Type B pancreatic cell (in vitro differentiated cells): Measurements from ENCODE around the gene ANKRD39. TPM values are rescaled to one million over a fixed set of nuclear protein-coding genes. Genes with fewer than 3 reads are reported as not detected.
A peak's percentile ranks its signal among the peaks of the same experiment; 100 is the strongest.

Experiments used
- DNase-seq: peaks from one replicate; pipeline ENCODE4 v3.0.0; 2021; ENCODE audit warnings: mixed read lengths; ENCODE audit not compliant: unreplicated experiment; ENCODE audit errors: extremely low spot score
- H3K27ac Mint-ChIP-seq: 2 replicates; pipeline ENCODE4 v1.8.0; 2021; ENCODE audit warnings: mild to moderate bottlenecking, mixed read lengths
- H3K27me3 Mint-ChIP-seq: 2 replicates; pipeline ENCODE4 v1.8.0; 2021; ENCODE audit warnings: mixed read lengths
- H3K36me3 Mint-ChIP-seq: 2 replicates; pipeline ENCODE4 v1.8.0; 2021; ENCODE audit warnings: mixed read lengths
- H3K4me1 Mint-ChIP-seq: one replicate; pipeline ENCODE4 v1.8.0; 2021; ENCODE audit warnings: mixed read lengths; ENCODE audit not compliant: unreplicated experiment
- H3K4me3 Mint-ChIP-seq: 2 replicates; pipeline ENCODE4 v1.8.0; 2021; ENCODE audit warnings: mild to moderate bottlenecking, mixed read lengths
- H3K9me3 Mint-ChIP-seq: 2 replicates; pipeline ENCODE4 v1.8.0; 2021; ENCODE audit warnings: mixed read lengths
- CTCF ChIP-seq: fragments of 200-600 bp; sonication (generic); conservative IDR thresholded peaks from 2 replicates; pipeline ENCODE4 v1.5.0; 2021; ENCODE audit warnings: antibody characterized with exemption, mild to moderate bottlenecking
- total RNA-seq: library from RNA; stranded (reverse); gene quantifications from 2 replicates; pipeline ENCODE4 v1.2.1, GENCODE V29; 2021; ENCODE audit warnings: low replicate concordance

Gene ANKRD39
- total RNA-seq, 1 donor from 2014 or later, result 16.6 TPM

DNA sequence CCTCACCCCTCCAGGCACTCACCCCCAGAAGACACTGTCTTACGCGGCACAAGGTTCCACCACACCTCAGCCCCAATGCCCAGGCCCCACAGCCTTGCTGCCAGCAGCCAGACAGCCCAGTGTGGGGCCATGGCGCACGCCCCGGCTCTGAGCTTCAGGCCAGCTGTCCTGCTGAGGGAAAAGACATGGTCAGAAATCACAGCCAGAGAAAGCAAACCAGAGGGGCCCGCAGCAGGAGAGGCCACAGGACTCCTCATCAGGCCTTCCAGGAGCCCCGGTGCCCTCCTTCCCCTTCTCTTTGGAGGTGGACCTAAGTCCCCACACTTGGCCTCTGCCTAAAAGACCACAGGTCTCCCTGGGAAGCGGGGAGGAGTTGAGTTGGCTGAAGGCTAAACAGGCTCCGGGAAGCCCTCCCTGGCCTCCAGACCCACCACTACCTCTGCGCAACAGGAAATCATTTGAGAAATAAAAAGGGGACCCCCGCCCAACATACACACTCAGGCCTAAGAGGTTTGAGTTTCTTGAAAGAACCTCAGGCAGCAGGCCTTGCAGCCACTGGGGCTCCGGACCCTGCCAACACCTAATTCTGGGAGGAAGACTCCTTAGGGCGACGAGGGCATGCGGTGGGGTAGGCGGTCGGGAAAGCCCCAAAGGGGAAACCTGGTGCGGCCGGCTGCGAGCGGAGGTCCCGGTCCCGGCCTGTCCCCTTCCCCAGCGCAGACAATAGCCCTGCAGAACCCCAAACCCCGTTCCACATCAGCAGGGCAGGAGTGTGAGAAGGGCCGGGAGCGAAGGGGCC is 10.1 kb upstream of the ANKRD39 start:
- Mint-ChIP-seq H3K4me3 (peak overlapping the region; percentile 91), H3K27me3 (no peaks in the 10 kb centered on the region), H3K9me3 (no peaks in the 10 kb centered on the region), H3K4me1 (peaks cover 18% of the 10 kb centered on the region), H3K27ac (peak overlapping the region; percentile 90), H3K36me3 (peaks cover 8% of the 10 kb centered on the region)
- DNase-seq, result no peak
- TF ChIP-seq CTCF, result no peak

DNA sequence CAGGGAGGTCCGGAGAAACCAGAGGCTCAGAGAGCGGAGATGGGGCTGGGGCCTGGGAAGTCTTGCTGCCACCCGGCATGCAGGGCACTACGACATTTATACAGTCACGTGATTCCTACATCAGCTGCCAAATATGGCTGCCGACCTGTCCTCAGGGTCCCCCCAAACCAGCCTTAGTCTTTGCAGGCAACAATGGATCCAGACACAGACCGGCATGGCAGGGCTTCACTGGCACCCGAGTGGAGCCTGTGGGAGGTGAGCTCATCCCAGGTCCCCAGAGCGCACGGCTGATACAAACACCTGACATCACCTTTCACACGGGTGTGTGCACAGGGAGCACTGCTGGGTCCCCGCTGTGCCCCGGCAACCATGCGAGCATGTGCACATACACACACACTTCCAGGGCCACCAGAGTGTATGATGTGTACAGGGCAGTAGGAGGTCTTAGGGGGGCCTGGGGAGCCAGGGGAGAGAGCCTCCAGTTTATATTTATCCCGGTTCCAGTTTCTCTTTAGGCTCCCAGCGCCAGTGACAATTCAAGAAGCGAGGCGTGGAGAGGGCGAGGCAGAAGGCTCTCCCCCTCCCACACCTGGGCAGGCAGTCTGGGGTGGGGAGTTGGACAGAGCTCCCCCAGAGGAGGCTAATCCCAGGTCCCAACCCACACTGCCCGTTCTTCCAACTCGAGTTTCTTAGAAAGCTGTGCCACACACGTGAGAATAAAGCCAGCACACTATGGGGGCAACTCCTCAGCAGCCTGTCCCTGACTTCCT is 9.4 kb upstream of the ANKRD39 start:
- DNase-seq, result no peak
- H3K27me3 Mint-ChIP-seq, result no peaks in the 10 kb centered on the region
- H3K4me1 Mint-ChIP-seq, result peaks cover 18% of the 10 kb centered on the region
- H3K4me3 Mint-ChIP-seq, result peak overlapping the region; percentile 91
- no peak for TF ChIP-seq CTCF
- no peaks in the 10 kb centered on the region for H3K9me3 Mint-ChIP-seq
- peak overlapping the region; percentile 90 for H3K27ac Mint-ChIP-seq
- H3K36me3 Mint-ChIP-seq, result peaks cover 10% of the 10 kb centered on the region

GRCh38 chr2:96866586-96866985 is 8.8 kb upstream of the ANKRD39 start:
- no peak for DNase-seq
- Mint-ChIP-seq H3K27me3 (no peaks in the 10 kb centered on the region), H3K4me1 (peaks cover 18% of the 10 kb centered on the region), H3K36me3 (peaks cover 13% of the 10 kb centered on the region), H3K4me3 (peak overlapping the region; percentile 78), H3K9me3 (no peaks in the 10 kb centered on the region), H3K27ac (no peak overlapping the region)
- no peak for TF ChIP-seq CTCF

DNA sequence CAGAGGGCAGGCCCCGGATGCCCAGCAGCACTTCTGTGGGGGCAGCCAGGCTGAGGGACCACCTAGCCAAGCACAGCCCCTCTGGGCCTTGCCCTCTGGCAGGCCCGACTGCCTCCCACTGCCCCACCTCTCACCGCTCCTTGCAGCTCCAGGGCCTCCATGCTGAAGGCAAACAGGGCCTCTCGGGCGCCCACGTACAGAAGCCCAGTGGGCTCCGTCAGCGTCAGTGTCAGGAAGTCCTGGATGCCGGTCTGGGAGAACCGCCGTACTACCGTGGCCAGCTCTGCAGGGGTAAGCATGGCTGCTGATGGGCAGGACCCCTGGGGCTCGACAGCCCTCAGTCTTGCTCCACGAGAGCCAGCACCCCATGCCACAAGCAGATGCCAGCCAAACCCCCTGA is 8.3 kb upstream of the ANKRD39 start:
- Mint-ChIP-seq H3K36me3 (peaks cover 13% of the 10 kb centered on the region), H3K4me3 (no peak overlapping the region), H3K27me3 (no peaks in the 10 kb centered on the region), H3K27ac (no peak overlapping the region), H3K4me1 (peaks cover 15% of the 10 kb centered on the region), H3K9me3 (no peaks in the 10 kb centered on the region)
- DNase-seq, result no peak
- no peak for TF ChIP-seq CTCF

- Mint-ChIP-seq H3K4me1 (peaks cover 10% of the 10 kb centered on the region), H3K9me3 (no peaks in the 10 kb centered on the region), H3K27me3 (no peaks in the 10 kb centered on the region), H3K4me3 (no peak overlapping the region), H3K27ac (peak overlapping the region; percentile 39), H3K36me3 (peaks cover 13% of the 10 kb centered on the region)
- DNase-seq, result no peak
- no peak for TF ChIP-seq CTCF
Observed at GRCh38 chr2:96865654-96866053, 7.8 kb upstream of the ANKRD39 start.
